Mesothelial cell of epicardium (in vitro differentiated cells): ENCODE measurements around the gene ASPG. TPM values are rescaled to one million over a fixed set of nuclear protein-coding genes. Genes with fewer than 3 reads are reported as not detected.

Source experiments
- DNase-seq, 2 experiments: peaks; one replicate each; pipeline ENCODE4 v3.0.0; 2021; ENCODE audit warnings: low spot score in 2 of 2; ENCODE audit not compliant: unreplicated experiment in 2 of 2
- H3K27ac Mint-ChIP-seq: 2 replicates; pipeline ENCODE4 v1.8.0; 2021; ENCODE audit warnings: mixed read lengths
- H3K27me3 Mint-ChIP-seq: 2 replicates; pipeline ENCODE4 v1.8.0; 2021; ENCODE audit warnings: low read depth, mixed read lengths
- H3K36me3 Mint-ChIP-seq: 2 replicates; pipeline ENCODE4 v1.8.0; 2021; ENCODE audit warnings: mixed read lengths
- H3K4me1 Mint-ChIP-seq: 2 replicates; pipeline ENCODE4 v1.8.0; 2021; ENCODE audit warnings: mixed read lengths
- H3K4me3 Mint-ChIP-seq: 2 replicates; pipeline ENCODE4 v1.8.0; 2021; ENCODE audit warnings: mild to moderate bottlenecking, moderate library complexity, mixed read lengths
- H3K9me3 Mint-ChIP-seq: 2 replicates; pipeline ENCODE4 v1.8.0; 2021; ENCODE audit warnings: mixed read lengths
- total RNA-seq: library from RNA; stranded (reverse); gene quantifications from 3 replicates; pipeline ENCODE4 v1.2.1, GENCODE V29; 2021
- TF ChIP-seq, protein P1 (sequence below): fragments of 200-600 bp; sonication (generic); IDR thresholded peaks from one replicate; pipeline ENCODE4 v1.5.0; 2021; ENCODE audit warnings: antibody characterized with exemption; ENCODE audit not compliant: unreplicated experiment

ASPG gene
- total RNA-seq, 1 donor from 2014 or later, result 3.3 TPM

GRCh38 chr14:104087505-104087904 is 2.0 kb downstream of the ASPG start:
- H3K36me3 Mint-ChIP-seq, result no peaks in the 10 kb centered on the region
- no peak overlapping the region for H3K27ac Mint-ChIP-seq
- TF ChIP-seq, protein P1, sequence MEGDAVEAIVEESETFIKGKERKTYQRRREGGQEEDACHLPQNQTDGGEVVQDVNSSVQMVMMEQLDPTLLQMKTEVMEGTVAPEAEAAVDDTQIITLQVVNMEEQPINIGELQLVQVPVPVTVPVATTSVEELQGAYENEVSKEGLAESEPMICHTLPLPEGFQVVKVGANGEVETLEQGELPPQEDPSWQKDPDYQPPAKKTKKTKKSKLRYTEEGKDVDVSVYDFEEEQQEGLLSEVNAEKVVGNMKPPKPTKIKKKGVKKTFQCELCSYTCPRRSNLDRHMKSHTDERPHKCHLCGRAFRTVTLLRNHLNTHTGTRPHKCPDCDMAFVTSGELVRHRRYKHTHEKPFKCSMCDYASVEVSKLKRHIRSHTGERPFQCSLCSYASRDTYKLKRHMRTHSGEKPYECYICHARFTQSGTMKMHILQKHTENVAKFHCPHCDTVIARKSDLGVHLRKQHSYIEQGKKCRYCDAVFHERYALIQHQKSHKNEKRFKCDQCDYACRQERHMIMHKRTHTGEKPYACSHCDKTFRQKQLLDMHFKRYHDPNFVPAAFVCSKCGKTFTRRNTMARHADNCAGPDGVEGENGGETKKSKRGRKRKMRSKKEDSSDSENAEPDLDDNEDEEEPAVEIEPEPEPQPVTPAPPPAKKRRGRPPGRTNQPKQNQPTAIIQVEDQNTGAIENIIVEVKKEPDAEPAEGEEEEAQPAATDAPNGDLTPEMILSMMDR, result no peak
- no peaks in the 10 kb centered on the region for H3K9me3 Mint-ChIP-seq
- H3K27me3 Mint-ChIP-seq, result peaks cover 25% of the 10 kb centered on the region
- peaks cover 17% of the 10 kb centered on the region for H3K4me1 Mint-ChIP-seq
- no peak for DNase-seq
- no peak overlapping the region for H3K4me3 Mint-ChIP-seq

GRCh38 chr14:104087981-104088850 is 2.7 kb downstream of the ASPG start:
- Mint-ChIP-seq H3K9me3 (no peaks in the 10 kb centered on the region), H3K36me3 (no peaks in the 10 kb centered on the region), H3K4me1 (peaks cover 14% of the 10 kb centered on the region), H3K4me3 (no peak overlapping the region), H3K27me3 (peaks cover 19% of the 10 kb centered on the region), H3K27ac (no peak overlapping the region)
- DNase-seq, result no peak
- TF ChIP-seq, protein P1, result no peak

- DNase-seq, result no peak
- TF ChIP-seq, protein P1, result no peak
- H3K27ac Mint-ChIP-seq, result no peak overlapping the region
- H3K36me3 Mint-ChIP-seq, result no peaks in the 10 kb centered on the region
- H3K4me1 Mint-ChIP-seq, result peaks cover 7% of the 10 kb centered on the region
- H3K9me3 Mint-ChIP-seq, result no peaks in the 10 kb centered on the region
- no peak overlapping the region for H3K4me3 Mint-ChIP-seq
- peaks cover 11% of the 10 kb centered on the region for H3K27me3 Mint-ChIP-seq
Observed at GRCh38 chr14:104090071-104090748, 4.7 kb downstream of the ASPG start.

GRCh38 chr14:104091061-104091926 is 5.8 kb downstream of the ASPG start:
- peaks cover 16% of the 10 kb centered on the region for H3K27me3 Mint-ChIP-seq
- H3K4me3 Mint-ChIP-seq, result no peak overlapping the region
- TF ChIP-seq, protein P1, result no peak
- no peaks in the 10 kb centered on the region for H3K36me3 Mint-ChIP-seq
- H3K27ac Mint-ChIP-seq, result no peak overlapping the region
- no peak for DNase-seq
- peaks cover 7% of the 10 kb centered on the region for H3K4me1 Mint-ChIP-seq
- H3K9me3 Mint-ChIP-seq, result no peaks in the 10 kb centered on the region

GRCh38 chr14:104091927-104092771 is 6.6 kb downstream of the ASPG start:
- Mint-ChIP-seq H3K27me3 (peaks cover 13% of the 10 kb centered on the region), H3K36me3 (no peaks in the 10 kb centered on the region), H3K27ac (no peak overlapping the region), H3K4me3 (no peak overlapping the region), H3K9me3 (no peaks in the 10 kb centered on the region), H3K4me1 (peaks cover 6% of the 10 kb centered on the region)
- no peak for DNase-seq
- TF ChIP-seq, protein P1, result no peak
